GM06990 (cell line): ENCODE results near the gene MRTFB.

Experiments used
- DNase-seq: peaks from one replicate; pipeline ENCODE4 v3.0.0-alpha.2; 2011; ENCODE audit not compliant: insufficient read length; ENCODE audit errors: extremely low read depth
- H3K27me3 ChIP-seq: replicated peaks from 2 replicates; pipeline ENCODE4 v1.6.0; 2011; ENCODE audit warnings: low read length; ENCODE audit not compliant: control insufficient read depth, insufficient read depth
- H3K36me3 ChIP-seq: 2 replicates; pipeline ENCODE4 v1.5.1; 2011; ENCODE audit warnings: low read length; ENCODE audit not compliant: control insufficient read depth, insufficient read depth
- H3K4me3 ChIP-seq: replicated peaks from 2 replicates; pipeline ENCODE4 v1.5.1; 2011; ENCODE audit warnings: low read depth, mild to moderate bottlenecking, control low read depth, low read length
- TF ChIP-seq, protein P1 (sequence below): IDR thresholded peaks from 2 replicates; pipeline ENCODE4 v1.5.1; 2011; ENCODE audit warnings: low read length, control low read depth, mild to moderate bottlenecking, inconsistent platforms; ENCODE audit not compliant: insufficient read depth, poor library complexity, severe bottlenecking

MRTFB gene

DNA sequence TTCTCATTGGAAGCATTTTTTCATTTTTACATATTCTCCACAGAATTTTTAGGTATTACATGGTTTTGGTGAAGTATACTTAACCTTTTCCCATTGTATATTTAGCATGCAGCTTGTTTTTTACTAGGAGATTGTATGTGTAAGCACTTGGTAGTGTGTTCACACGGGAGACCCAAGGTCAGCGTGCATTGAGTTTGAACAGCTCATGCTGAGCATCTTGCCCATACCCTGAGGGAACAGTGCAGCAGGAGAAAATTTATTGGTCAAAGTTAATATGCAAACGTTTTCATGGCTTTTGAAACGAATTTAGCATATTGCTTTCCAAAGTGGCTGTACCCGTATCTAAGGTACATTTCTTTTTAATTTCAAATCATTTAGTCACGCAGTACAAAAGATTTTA lies 168.7 kb downstream of the MRTFB start:
- Histone ChIP-seq H3K27me3 (no peaks in the 10 kb centered on the region), H3K36me3 (no peaks in the 10 kb centered on the region), H3K4me3 (no peak overlapping the region)
- TF ChIP-seq, protein P1, sequence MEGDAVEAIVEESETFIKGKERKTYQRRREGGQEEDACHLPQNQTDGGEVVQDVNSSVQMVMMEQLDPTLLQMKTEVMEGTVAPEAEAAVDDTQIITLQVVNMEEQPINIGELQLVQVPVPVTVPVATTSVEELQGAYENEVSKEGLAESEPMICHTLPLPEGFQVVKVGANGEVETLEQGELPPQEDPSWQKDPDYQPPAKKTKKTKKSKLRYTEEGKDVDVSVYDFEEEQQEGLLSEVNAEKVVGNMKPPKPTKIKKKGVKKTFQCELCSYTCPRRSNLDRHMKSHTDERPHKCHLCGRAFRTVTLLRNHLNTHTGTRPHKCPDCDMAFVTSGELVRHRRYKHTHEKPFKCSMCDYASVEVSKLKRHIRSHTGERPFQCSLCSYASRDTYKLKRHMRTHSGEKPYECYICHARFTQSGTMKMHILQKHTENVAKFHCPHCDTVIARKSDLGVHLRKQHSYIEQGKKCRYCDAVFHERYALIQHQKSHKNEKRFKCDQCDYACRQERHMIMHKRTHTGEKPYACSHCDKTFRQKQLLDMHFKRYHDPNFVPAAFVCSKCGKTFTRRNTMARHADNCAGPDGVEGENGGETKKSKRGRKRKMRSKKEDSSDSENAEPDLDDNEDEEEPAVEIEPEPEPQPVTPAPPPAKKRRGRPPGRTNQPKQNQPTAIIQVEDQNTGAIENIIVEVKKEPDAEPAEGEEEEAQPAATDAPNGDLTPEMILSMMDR = no peak
- no peak for DNase-seq

DNA sequence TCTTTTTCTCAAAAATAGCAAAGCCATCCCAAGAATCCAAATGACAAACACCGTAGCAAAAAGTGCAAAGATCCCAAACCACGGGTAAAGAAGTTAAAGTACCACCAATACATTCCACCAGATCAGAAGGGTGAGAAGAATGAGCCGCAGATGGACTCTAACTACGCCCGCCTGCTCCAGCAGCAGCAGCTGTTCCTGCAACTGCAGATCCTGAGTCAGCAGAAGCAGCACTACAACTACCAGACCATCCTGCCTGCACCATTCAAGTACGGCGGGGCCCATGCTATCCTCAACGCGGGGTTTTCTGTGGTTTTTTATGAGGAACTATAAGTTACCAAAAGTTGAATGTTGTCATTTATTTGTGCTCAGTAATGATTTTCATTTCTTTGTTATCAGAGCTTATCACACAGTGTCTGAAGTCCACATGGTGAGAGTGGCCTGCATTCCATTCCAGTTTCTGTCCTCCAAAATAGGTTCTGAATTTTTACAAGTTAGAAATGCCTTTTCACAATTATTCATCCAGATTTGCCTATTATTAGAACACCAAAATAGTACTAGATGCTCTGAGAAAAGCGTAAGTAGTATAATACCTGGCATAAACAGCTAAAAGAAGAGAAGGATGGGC lies 169.2 kb downstream of the MRTFB start:
- DNase-seq = no peak
- TF ChIP-seq, protein P1 = no peak
- no peaks in the 10 kb centered on the region for H3K27me3 ChIP-seq
- H3K36me3 ChIP-seq = no peaks in the 10 kb centered on the region
- no peak overlapping the region for H3K4me3 ChIP-seq

DNA sequence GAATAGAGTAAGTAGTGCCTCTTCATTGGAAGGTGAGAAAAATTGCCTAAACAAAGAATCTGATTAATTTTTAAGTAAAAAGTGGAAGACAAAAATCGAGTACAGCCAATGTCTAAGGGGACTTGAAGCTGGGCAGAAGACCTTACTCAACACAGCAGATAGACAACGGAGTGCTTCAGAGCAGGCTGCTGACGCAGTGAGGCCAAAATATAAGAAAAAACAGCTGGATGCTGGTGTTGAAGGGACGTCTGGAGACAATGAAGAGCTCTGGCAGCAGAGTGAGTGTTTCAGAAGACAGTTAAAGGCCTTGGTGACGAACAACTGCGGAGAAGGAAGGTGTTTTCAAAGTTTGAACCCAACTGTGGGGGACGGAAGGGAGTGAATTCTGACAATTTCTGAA lies 169.8 kb downstream of the MRTFB start:
- Histone ChIP-seq H3K27me3 (no peaks in the 10 kb centered on the region), H3K4me3 (no peak overlapping the region), H3K36me3 (peaks cover 2% of the 10 kb centered on the region; the same call in 1 of the 2 replicates)
- no peak for DNase-seq
- TF ChIP-seq, protein P1 = no peak

DNA sequence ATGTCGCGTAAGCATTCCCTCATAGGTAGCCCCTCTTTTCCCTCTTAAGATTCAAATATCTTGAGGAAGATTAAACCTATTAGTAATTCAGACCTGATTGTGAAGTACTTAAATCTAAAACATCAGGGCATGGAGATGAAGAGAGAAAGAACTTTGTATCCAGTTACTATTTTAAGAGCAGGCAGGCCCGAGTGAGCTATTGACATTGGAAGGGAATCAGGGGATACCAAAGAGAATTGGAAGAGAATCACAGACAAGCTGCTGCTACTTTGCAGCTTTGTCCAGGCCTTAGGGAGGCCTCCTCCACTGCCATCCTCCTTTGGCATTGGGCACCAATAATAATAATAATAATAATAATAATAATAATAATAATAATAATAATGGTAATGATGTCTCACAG lies 170.5 kb downstream of the MRTFB start:
- H3K36me3 ChIP-seq = peaks cover 5% of the 10 kb centered on the region
- H3K4me3 ChIP-seq = no peak overlapping the region
- DNase-seq = no peak
- TF ChIP-seq, protein P1 = no peak
- H3K27me3 ChIP-seq = no peaks in the 10 kb centered on the region

DNA sequence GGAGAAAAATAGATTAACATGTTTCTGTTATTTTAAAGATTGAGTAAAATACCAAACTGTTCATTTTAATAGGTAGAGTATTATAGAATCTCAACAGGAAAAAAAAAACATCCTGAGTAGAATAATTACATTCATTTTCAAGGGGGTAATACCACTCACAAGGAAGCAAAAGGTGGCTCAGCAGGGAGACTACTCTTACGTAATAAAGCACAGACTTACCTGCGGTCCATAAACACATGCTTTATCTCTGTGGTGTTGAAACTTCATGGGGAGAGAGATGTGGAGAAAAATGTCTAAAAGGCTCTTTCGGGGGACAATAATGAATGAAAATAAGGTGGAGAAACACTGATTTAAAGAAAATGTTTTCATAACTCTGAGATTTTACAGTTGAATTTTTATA lies 171.7 kb downstream of the MRTFB start:
- Histone ChIP-seq H3K36me3 (peaks cover 5% of the 10 kb centered on the region), H3K27me3 (no peaks in the 10 kb centered on the region), H3K4me3 (no peak overlapping the region)
- no peak for DNase-seq
- TF ChIP-seq, protein P1 = no peak
